Transverse colon (tissue), 4 donors: ENCODE data around the gene MTMR1. TPM values are rescaled to one million over a fixed set of nuclear protein-coding genes. Genes with fewer than 3 reads are reported as not detected.
A peak's percentile ranks its signal among the peaks of the same experiment; 100 is the strongest.

Experiments used
- DNase-seq: peaks from one replicate; pipeline ENCODE4 v3.0.0-alpha.2; 2019
- H3K27ac ChIP-seq, 4 donors: fragments of 200-600 bp; sonication (generic); 2 replicates each; pipeline ENCODE4 v1.5.1; 2016 to 2018; ENCODE audit warnings: inconsistent platforms in 4 of 4
- H3K27me3 ChIP-seq: fragments of 200-600 bp; sonication (generic); 2 replicates; pipeline ENCODE4 v1.5.1; 2017; ENCODE audit warnings: inconsistent platforms
- H3K36me3 ChIP-seq, 4 donors: fragments of 200-600 bp; sonication (generic); 2 replicates each; pipeline ENCODE4 v1.5.1; 2017 to 2019; ENCODE audit warnings: inconsistent platforms in 4 of 4
- H3K4me1 ChIP-seq, 4 donors: fragments of 200-600 bp; sonication (generic); 2 replicates each; pipeline ENCODE4 v1.5.1; 2017 to 2020; ENCODE audit warnings: inconsistent platforms in 4 of 4
- H3K4me3 ChIP-seq, 4 donors: fragments of 200-600 bp; sonication (generic); 1 replicate in 1 of 4; 2 replicates in 3 of 4; pipeline versions ENCODE4 v1.5.1 to v1.6.1; 2017 to 2019; ENCODE audit warnings: inconsistent platforms in 4 of 4
- H3K9me3 ChIP-seq, 2 donors: fragments of 200-600 bp; sonication (generic); 2 replicates each; pipeline ENCODE4 v1.5.1; 2017 to 2019; ENCODE audit warnings: inconsistent platforms in 2 of 2
- CTCF ChIP-seq, 5 experiments: fragments of 200-600 bp in 3 of 5; fragments of 450-650 bp in 2 of 5; sonication (generic) in 3 of 5; IDR thresholded peaks; 1 replicate in 2 of 5; 2 replicates in 3 of 5; pipeline ENCODE4 v1.5.1; 2016 to 2017; ENCODE audit warnings: antibody characterized with exemption in 5 of 5, inconsistent platforms in 3 of 5, mild to moderate bottlenecking in 2 of 5, moderate library complexity in 1 of 5
- EP300 ChIP-seq: sonication (generic); formaldehyde crosslinking; IDR thresholded peaks from one replicate; pipeline ENCODE4 v1.6.1; 2017; ENCODE audit warnings: antibody characterized with exemption, low read depth
- POLR2A ChIP-seq: fragments of 450-650 bp; IDR thresholded peaks from one replicate; pipeline ENCODE4 v1.6.1; 2016; ENCODE audit warnings: antibody characterized with exemption, mild to moderate bottlenecking, moderate library complexity
- POLR2AphosphoS5 ChIP-seq, 3 donors: sonication (generic); formaldehyde crosslinking; IDR thresholded peaks; one replicate each; pipeline ENCODE4 v1.6.1; 2016; ENCODE audit warnings: antibody characterized with exemption in 3 of 3
- WGBS, 2 donors: methylation state at CpG; one replicate each; pipeline ENCODE4 v1.1.5; 2018; ENCODE audit warnings: low coverage in 1 of 2; 5-methylcytosine and 5-hydroxymethylcytosine counted together
- in situ Hi-C, 4 donors: fragments of 200-750 bp; cut with MboI; loops; one replicate each; pipeline versions ENCODE4 v1.15.0 to v1.15.1; 2017; ENCODE audit warnings: low sequenced_read_pairs in 3 of 4, low pct_ligation_motif_present in 1 of 4, low pct_unique_long_range_greater_than_20kb in 1 of 4
- intact Hi-C: fragments of 100-400 bp; cut with DNase I; formaldehyde crosslinking; loops from one replicate; pipeline ENCODE4 v1.15.1; 2023; ENCODE audit warnings: low total_unique reads
- total RNA-seq, 4 donors: library from RNA; depleted of rRNA; stranded (reverse); fragments of >200 nt; gene quantifications; one replicate each; pipeline ENCODE4 v1.1.0, GENCODE V29; 2016

Gene MTMR1
- total RNA-seq, 4 donors from 2014 or later: 14.6 to 25.5 (median 21.1) TPM

GRCh38 chrX:150770623-150771022 lies 77.4 kb downstream of the MTMR1 start:
- intact Hi-C loops (no loop called here), in situ Hi-C loops (loop anchor here (10.0 kb wide), 2 partner anchors 224 to 314 kb away; no protein-coding TSS in a partner anchor)
- 92% methylated on average over 17 of the region's 17 CpGs; no CpG with 5 or more reads in 1 of the 2 donors for WGBS, 2 donors
- TF ChIP-seq CTCF (IDR thresholded peaks at IDR 0.05) (no peak), POLR2AphosphoS5 (IDR thresholded peaks at IDR 0.05) (no peak), EP300 (no peak), POLR2A (no peak)
- H3K27ac ChIP-seq: no peak overlapping the region
- H3K9me3 ChIP-seq: no peaks in the 10 kb centered on the region
- no peaks in the 10 kb centered on the region for H3K27me3 ChIP-seq
- no peaks in the 10 kb centered on the region for H3K4me1 ChIP-seq
- no peak for DNase-seq
- H3K36me3 ChIP-seq: no peaks in the 10 kb centered on the region
- no peak overlapping the region for H3K4me3 ChIP-seq

- H3K27me3 ChIP-seq: no peaks in the 10 kb centered on the region
- no peaks in the 10 kb centered on the region for H3K4me1 ChIP-seq
- TF ChIP-seq POLR2AphosphoS5 (IDR thresholded peaks at IDR 0.05) (no peak), EP300 (no peak), POLR2A (no peak), CTCF (IDR thresholded peaks at IDR 0.05) (no peak)
- no peaks in the 10 kb centered on the region for H3K36me3 ChIP-seq
- no peaks in the 10 kb centered on the region for H3K9me3 ChIP-seq
- no peak for DNase-seq
- H3K4me3 ChIP-seq: no peak overlapping the region
- WGBS, 2 donors: 77% methylated on average over 15 of the region's 16 CpGs; no CpG with 5 or more reads in 1 of the 2 donors
- in situ Hi-C loops: loop anchor here (10.0 kb wide), 2 partner anchors 224 to 314 kb away; no protein-coding TSS in a partner anchor
- H3K27ac ChIP-seq: no peak overlapping the region
- intact Hi-C loops: no loop called here
Measured at GRCh38 chrX:150771116-150771515, 77.9 kb downstream of the MTMR1 start.

DNA sequence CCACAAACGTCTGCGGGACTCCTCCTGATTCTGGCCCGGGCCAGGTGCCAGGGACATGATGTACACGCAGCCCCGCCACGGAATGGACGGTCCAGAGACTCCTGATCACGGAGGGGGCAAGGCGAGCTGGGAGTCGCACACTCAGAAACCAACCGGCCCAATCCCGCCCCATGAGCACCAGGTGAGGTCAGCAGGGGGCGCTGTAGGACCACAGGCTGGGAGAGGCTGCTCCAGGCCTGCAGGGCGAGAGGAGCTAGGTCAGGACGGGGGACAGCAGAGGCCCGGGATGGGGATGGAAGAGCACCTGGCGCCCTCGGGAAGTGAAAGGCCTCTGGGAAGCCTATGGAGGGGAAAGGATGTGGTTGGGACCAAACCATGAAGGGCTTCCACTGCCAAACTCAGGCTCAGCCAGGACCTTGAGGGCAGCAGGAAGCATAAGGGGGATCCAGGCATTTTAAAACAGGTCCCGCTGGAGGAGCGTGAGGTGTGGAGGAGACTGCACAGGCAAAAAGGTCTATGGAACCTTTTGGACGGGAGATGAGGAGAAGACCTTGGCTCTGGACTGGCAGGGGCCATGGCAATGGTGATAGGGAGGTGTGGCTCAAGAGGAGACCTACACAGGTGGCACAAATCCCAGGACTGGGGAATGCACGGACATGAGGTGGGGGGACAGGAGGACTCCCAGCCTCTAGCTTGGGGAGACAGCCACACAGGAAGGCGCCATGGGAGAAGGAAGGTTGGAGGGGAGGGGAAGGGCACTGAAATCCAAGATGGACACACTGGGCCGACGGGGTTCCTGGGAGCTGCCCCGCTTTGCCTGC lies 79.2 kb downstream of the MTMR1 start:
- in situ Hi-C loops (loop anchor here (10.0 kb wide), 2 partner anchors 222 to 312 kb away; no protein-coding TSS in a partner anchor), intact Hi-C loops (no loop called here)
- Histone ChIP-seq H3K4me3 (no peak overlapping the region), H3K36me3 (no peaks in the 10 kb centered on the region), H3K27ac (no peak overlapping the region), H3K4me1 (no peaks in the 10 kb centered on the region), H3K27me3 (no peaks in the 10 kb centered on the region), H3K9me3 (no peaks in the 10 kb centered on the region)
- TF ChIP-seq CTCF (IDR thresholded peaks at IDR 0.05) (peak; percentile 69 to 85 (median 73)), POLR2AphosphoS5 (IDR thresholded peaks at IDR 0.05) (no peak)
- DNase-seq: peak; percentile 82
- WGBS, 2 donors: 56 to 69% methylated on average over 2 to 15 of the region's 26 CpGs

- DNase-seq: no peak
- Histone ChIP-seq H3K27ac (no peak overlapping the region), H3K27me3 (no peaks in the 10 kb centered on the region), H3K9me3 (no peaks in the 10 kb centered on the region), H3K36me3 (no peaks in the 10 kb centered on the region), H3K4me3 (no peak overlapping the region), H3K4me1 (no peaks in the 10 kb centered on the region)
- intact Hi-C loops: no loop called here
- in situ Hi-C loops: loop anchor here (10.0 kb wide), 2 partner anchors 222 to 312 kb away; no protein-coding TSS in a partner anchor
- 88% methylated on average over 8 of the region's 8 CpGs; no CpG with 5 or more reads in 1 of the 2 donors for WGBS, 2 donors
- no peak for TF ChIP-seq CTCF (IDR thresholded peaks at IDR 0.05)
- TF ChIP-seq POLR2A: no peak
- no peak for TF ChIP-seq POLR2AphosphoS5 (IDR thresholded peaks at IDR 0.05)
- no peak for TF ChIP-seq EP300
Measured at GRCh38 chrX:150773117-150773516, 79.9 kb downstream of the MTMR1 start.
